Uterus (tissue), 2 donors: ENCODE results near the gene ZFP69B.

ENCODE experiments used
- POLR2A ChIP-seq, 2 donors: fragments of 450-650 bp; IDR thresholded peaks; one replicate each; pipeline ENCODE4 v1.6.1; 2016; ENCODE audit warnings: antibody characterized with exemption in 2 of 2, mild to moderate bottlenecking in 1 of 2, moderate library complexity in 1 of 2
- TF ChIP-seq, protein P1 (sequence below), 4 experiments: fragments of 200-600 bp in 2 of 4; fragments of 450-650 bp in 2 of 4; sonication (generic) in 2 of 4; IDR thresholded peaks; one replicate each; pipeline ENCODE4 v1.5.1; 2016 to 2019; ENCODE audit warnings: antibody characterized with exemption in 4 of 4, mild to moderate bottlenecking in 2 of 4, moderate library complexity in 1 of 4

- TF ChIP-seq, protein P1, sequence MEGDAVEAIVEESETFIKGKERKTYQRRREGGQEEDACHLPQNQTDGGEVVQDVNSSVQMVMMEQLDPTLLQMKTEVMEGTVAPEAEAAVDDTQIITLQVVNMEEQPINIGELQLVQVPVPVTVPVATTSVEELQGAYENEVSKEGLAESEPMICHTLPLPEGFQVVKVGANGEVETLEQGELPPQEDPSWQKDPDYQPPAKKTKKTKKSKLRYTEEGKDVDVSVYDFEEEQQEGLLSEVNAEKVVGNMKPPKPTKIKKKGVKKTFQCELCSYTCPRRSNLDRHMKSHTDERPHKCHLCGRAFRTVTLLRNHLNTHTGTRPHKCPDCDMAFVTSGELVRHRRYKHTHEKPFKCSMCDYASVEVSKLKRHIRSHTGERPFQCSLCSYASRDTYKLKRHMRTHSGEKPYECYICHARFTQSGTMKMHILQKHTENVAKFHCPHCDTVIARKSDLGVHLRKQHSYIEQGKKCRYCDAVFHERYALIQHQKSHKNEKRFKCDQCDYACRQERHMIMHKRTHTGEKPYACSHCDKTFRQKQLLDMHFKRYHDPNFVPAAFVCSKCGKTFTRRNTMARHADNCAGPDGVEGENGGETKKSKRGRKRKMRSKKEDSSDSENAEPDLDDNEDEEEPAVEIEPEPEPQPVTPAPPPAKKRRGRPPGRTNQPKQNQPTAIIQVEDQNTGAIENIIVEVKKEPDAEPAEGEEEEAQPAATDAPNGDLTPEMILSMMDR (IDR thresholded peaks at IDR 0.05), result no peak
- no peak for TF ChIP-seq POLR2A (IDR thresholded peaks at IDR 0.05)
Observed at GRCh38 chr1:40450495-40451237, 390 bp downstream of the ZFP69B start.
